Adrenal gland (tissue), 12 donors: ENCODE data around the gene NECAB3. TPM values are rescaled to one million over a fixed set of nuclear protein-coding genes. Genes with fewer than 3 reads are reported as not detected.

Experiments used
- DNase-seq, 7 donors: peaks; one replicate each; pipeline ENCODE4 v3.0.0-alpha.2; 2019 to 2020
- H3K27ac ChIP-seq, 5 donors: fragments of 200-600 bp; sonication (generic) in 4 of 5; 1 replicate in 3 of 5; 2 replicates in 2 of 5; pipeline versions ENCODE4 v1.5.1 to v1.8.0; 2016 to 2020; ENCODE audit warnings: mild to moderate bottlenecking in 1 of 5
- H3K27me3 ChIP-seq: fragments of 200-600 bp; 2 replicates; pipeline ENCODE4 v1.8.0; 2021
- H3K36me3 ChIP-seq, 2 donors: fragments of 200-600 bp; replicated peaks in 1 of 2; 1 replicate in 1 of 2; 2 replicates in 1 of 2; pipeline versions ENCODE4 v1.5.1 to v1.8.0; 2018 to 2022
- H3K4me1 ChIP-seq, 2 donors: fragments of 200-600 bp; replicated peaks in 1 of 2; 1 replicate in 1 of 2; 2 replicates in 1 of 2; pipeline versions ENCODE4 v1.5.1 to v1.8.0; 2018 to 2021
- H3K4me3 ChIP-seq, 4 donors: fragments of 200-600 bp; sonication (generic) in 3 of 4; one replicate each; pipeline ENCODE4 v1.5.1; 2016 to 2018
- H3K9me3 ChIP-seq, 3 donors: fragments of 200-600 bp; sonication (generic) in 1 of 3; replicated peaks in 1 of 3; 1 replicate in 2 of 3; 2 replicates in 1 of 3; pipeline versions ENCODE4 v1.5.1 to v1.8.0; 2016 to 2021
- POLR2A ChIP-seq, 2 donors: fragments of 450-650 bp; IDR thresholded peaks; one replicate each; pipeline ENCODE4 v1.6.1; 2017; ENCODE audit warnings: antibody characterized with exemption in 2 of 2, mild to moderate bottlenecking in 2 of 2, moderate library complexity in 1 of 2
- WGBS, 4 donors: extraction: QIAGEN DNeasy Blood & Tissue Kit in 2 of 4; methylation state at CpG; one replicate each; pipeline versions ENCODE4 v1.1.5 to v1.1.7; 2013 to 2017; 5-methylcytosine and 5-hydroxymethylcytosine counted together
- intact Hi-C, 2 donors: fragments of 100-400 bp; cut with DNase I; formaldehyde crosslinking; loops; one replicate each; pipeline versions ENCODE4 v1.14.1 to v1.15.0; 2022 to 2023
- polyA plus RNA-seq, 3 donors: library from polyadenylated mRNA; stranded (reverse); fragments of 200-250 nt in 2 of 3; fragments of 350-450 nt in 1 of 3; fragmentation: Illumina TruSeq in 1 of 3; extraction: RNeasy Lipid Tissue Mini Kit (QIAGEN cat#74804) in 1 of 3; gene quantifications; one replicate each; pipeline ENCODE4 v1.2.3, GENCODE V29; 2013 to 2014
- total RNA-seq, 9 donors: library from RNA; depleted of rRNA in 4 of 9; stranded (reverse); fragments of >200 nt in 4 of 9; fragments of 120-200 nt in 1 of 9; fragmentation: NEBNext Ultra II Directional in 1 of 9; extraction: Animal tissue kit (Norgen Biotek cat#: 25700) in 1 of 9; gene quantifications; one replicate each; pipeline versions ENCODE4 v1.1.0 to v1.2.4, GENCODE V29; 2013 to 2023
- TF ChIP-seq, protein P1 (sequence below), 6 experiments: fragments of 450-650 bp in 4 of 6; fragments of 200-600 bp in 2 of 6; sonication (generic) in 1 of 6; IDR thresholded peaks; 1 replicate in 5 of 6; 2 replicates in 1 of 6; pipeline versions ENCODE4 v1.5.1 to v1.8.0; 2016 to 2021; ENCODE audit warnings: antibody characterized with exemption in 6 of 6, mild to moderate bottlenecking in 2 of 6, moderate library complexity in 1 of 6
- donor health status: healthy with polysubstance abuse.
- donor health status: Bipolar disorder and iron deficiency.
- donor health status: DM: yes; HTN: yes; CAD: no.
- donor health status: DM: no; HTN: no; CAD: no.
- donor health status: DM: no; HTN: no; CAD: no.
- donor health status: DM: yes; HTN: yes; CAD: no.

The NECAB3 gene
- total and polyA plus RNA-seq, 12 donors, result 23.4 to 279 (median 142) TPM

DNA sequence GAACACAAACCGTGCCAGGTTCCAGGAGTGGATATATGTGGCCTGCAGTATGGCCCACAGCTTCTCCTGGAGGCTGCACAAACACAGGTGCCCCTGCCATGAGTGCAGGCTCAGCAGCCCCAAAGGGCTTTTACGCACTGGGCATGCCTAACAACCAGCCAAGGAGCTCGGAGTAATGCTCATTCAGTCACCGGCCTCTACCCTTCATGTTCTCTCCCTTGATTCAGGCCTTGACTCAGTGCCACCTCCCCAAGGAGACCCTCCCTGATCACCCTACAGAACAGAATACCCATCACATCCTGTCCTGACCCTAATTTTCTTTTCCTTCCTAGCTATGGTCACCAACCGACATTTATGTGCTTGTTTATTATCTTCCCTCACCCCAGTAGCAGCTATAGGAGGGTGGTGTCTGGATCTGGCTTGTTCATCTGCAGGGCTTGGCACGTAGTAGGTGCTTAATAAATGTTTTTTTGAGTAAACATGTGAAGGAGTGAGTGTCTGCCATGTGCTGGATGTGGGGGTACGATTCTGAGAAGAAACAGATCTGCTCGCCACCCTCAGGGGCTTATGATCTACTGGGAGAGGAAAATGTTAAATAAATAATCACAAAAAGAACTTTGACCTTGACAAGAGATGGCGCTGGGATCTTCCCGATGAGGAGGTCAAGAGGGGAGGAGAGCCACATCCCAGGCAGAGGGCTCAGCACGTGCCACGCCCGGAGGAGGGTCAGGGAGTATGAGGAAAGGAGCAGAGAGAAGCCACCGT, 36.6 kb upstream of the NECAB3 start:
- peaks cover 0 to 33% of the 10 kb centered on the region in 2 donors for H3K36me3 ChIP-seq
- no peak overlapping the region for H3K4me3 ChIP-seq
- TF ChIP-seq, protein P1, sequence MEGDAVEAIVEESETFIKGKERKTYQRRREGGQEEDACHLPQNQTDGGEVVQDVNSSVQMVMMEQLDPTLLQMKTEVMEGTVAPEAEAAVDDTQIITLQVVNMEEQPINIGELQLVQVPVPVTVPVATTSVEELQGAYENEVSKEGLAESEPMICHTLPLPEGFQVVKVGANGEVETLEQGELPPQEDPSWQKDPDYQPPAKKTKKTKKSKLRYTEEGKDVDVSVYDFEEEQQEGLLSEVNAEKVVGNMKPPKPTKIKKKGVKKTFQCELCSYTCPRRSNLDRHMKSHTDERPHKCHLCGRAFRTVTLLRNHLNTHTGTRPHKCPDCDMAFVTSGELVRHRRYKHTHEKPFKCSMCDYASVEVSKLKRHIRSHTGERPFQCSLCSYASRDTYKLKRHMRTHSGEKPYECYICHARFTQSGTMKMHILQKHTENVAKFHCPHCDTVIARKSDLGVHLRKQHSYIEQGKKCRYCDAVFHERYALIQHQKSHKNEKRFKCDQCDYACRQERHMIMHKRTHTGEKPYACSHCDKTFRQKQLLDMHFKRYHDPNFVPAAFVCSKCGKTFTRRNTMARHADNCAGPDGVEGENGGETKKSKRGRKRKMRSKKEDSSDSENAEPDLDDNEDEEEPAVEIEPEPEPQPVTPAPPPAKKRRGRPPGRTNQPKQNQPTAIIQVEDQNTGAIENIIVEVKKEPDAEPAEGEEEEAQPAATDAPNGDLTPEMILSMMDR (IDR thresholded peaks at IDR 0.05), result no peak
- no peak for TF ChIP-seq POLR2A (IDR thresholded peaks at IDR 0.05)
- H3K4me1 ChIP-seq, result peaks cover 3 to 14% of the 10 kb centered on the region in 2 donors
- peak in 1 of 7 donors; percentile 21 for DNase-seq
- 51 to 63% (median 53%) methylated on average over 12 to 14 of the region's 14 CpGs for WGBS, 4 donors
- intact Hi-C loops, result no loop called here
- H3K9me3 ChIP-seq, result no peaks in the 10 kb centered on the region
- H3K27me3 ChIP-seq, result no peaks in the 10 kb centered on the region
- H3K27ac ChIP-seq, result peak overlapping the region in 2 of 5 donors; percentile 26 to 54

DNA sequence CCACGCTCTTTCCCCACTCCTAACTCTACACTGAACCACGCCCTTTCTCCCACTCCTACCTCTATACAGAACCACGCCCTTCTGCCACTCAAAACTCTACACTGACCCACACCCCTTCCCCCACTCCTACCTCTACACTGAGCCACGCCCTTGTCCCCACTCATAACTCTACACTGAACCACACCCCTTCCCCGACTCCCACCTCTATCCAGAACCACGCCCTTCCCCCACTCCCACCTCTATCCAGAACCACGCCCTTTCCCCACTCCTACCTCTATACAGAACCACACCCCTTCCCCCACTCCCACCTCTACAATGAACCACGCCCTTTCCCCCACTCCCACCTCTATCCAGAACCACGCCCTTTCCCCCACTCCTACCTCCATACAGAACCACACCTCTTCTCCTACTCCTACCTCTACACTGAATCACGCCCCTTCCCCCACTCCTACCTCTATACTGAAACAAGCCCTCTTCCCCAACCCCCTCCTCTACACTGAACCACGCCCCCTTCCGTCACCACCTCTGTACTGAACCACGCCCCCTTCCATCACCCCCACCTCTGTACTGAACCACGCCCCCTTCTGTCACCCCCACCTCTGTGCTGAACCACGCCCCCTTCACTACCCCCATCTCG, 35.8 kb upstream of the NECAB3 start:
- Histone ChIP-seq H3K36me3 (peaks cover 0 to 33% of the 10 kb centered on the region in 2 donors), H3K27me3 (no peaks in the 10 kb centered on the region), H3K4me1 (peaks cover 3 to 14% of the 10 kb centered on the region in 2 donors), H3K4me3 (no peak overlapping the region), H3K9me3 (no peaks in the 10 kb centered on the region), H3K27ac (peak overlapping the region in 3 of 5 donors; percentile 54 to 86 (median 79))
- no peak for TF ChIP-seq POLR2A (IDR thresholded peaks at IDR 0.05)
- TF ChIP-seq, protein P1 (IDR thresholded peaks at IDR 0.05), result no peak
- intact Hi-C loops, result no loop called here
- DNase-seq, result peak in 1 of 7 donors; percentile 20
- 77 to 85% (median 79%) methylated on average over 16 of the region's 16 CpGs for WGBS, 4 donors

DNA sequence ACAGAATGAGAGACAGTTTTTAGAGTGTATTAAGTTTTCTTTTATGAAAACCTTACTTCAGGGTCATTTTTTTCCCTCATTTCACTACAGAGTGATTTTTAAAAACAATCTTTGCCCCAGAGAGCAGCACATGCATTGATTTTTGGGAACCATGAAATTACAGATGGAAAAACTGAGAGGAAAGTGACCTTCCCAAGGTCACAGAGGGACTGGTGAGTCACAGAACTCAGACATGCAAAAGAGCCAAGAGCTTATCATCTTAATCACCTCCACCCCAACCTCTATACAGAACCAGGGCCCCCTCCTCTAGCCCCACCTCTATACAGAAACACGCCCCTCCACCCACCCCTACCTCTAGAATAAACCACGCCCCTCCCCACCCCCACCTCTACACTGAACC, 35.2 kb upstream of the NECAB3 start:
- no peak for TF ChIP-seq POLR2A (IDR thresholded peaks at IDR 0.05)
- TF ChIP-seq, protein P1 (IDR thresholded peaks at IDR 0.05), result no peak
- peak in 6 of 7 donors; percentile 50 to 78 (median 62) for DNase-seq
- H3K4me3 ChIP-seq, result no peak overlapping the region
- no peaks in the 10 kb centered on the region for H3K9me3 ChIP-seq
- peaks cover 0 to 33% of the 10 kb centered on the region in 2 donors for H3K36me3 ChIP-seq
- intact Hi-C loops, result no loop called here
- no peaks in the 10 kb centered on the region for H3K27me3 ChIP-seq
- 62 to 69% (median 66%) methylated on average over 2 of the region's 2 CpGs; no CpG with 5 or more reads in 1 of the 4 donors for WGBS, 4 donors
- peak overlapping the region; percentile 51 to 86 (median 79) for H3K27ac ChIP-seq
- H3K4me1 ChIP-seq, result peaks cover 3 to 14% of the 10 kb centered on the region in 2 donors

DNA sequence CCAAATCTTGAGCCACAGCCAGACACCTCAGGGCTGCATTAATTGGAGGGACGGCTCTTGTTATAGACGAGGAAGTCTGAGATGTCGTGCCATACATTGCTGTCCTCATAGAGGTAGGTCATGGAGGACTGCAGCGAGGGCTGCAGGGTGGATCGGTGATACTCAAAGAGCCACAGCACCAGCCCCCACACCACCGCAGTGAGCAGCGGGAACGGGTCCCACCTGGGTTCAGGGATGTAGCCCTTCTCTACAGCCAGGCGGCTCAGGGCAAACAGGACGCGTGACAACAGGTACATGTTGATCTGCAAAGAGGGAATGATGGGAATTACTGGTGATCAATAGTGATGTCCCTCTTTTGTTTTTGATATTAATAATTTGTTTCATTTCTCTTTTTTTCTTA, 33.4 kb upstream of the NECAB3 start:
- Histone ChIP-seq H3K27ac (no peak overlapping the region), H3K4me3 (no peak overlapping the region), H3K4me1 (peaks cover 3 to 12% of the 10 kb centered on the region in 2 donors), H3K36me3 (peaks cover 0 to 21% of the 10 kb centered on the region in 2 donors), H3K9me3 (no peaks in the 10 kb centered on the region), H3K27me3 (no peaks in the 10 kb centered on the region)
- 88 to 94% (median 90%) methylated on average over 11 of the region's 11 CpGs for WGBS, 4 donors
- intact Hi-C loops, result no loop called here
- TF ChIP-seq, protein P1 (IDR thresholded peaks at IDR 0.05), result no peak
- no peak for TF ChIP-seq POLR2A (IDR thresholded peaks at IDR 0.05)
- no peak for DNase-seq
